GM23338 (cell line): Measurements from ENCODE around the gene NOX4.
"Not testable (repeated sequence)": the region's sequence is repeated elsewhere in the genome, so short reads cannot be mapped to it uniquely, and the experiment has no call there.

ENCODE experiments used
- CTCF ChIP-seq, 2 experiments: fragments of 200-600 bp in 1 of 2; sonication (generic) in 1 of 2; conservative IDR thresholded peaks; 2 replicates each; pipeline versions ENCODE4 v1.5.1 to v1.6.1; 2016 to 2017; ENCODE audit warnings: antibody characterized with exemption in 2 of 2, low read depth in 2 of 2, mild to moderate bottlenecking in 2 of 2, moderate library complexity in 1 of 2
- ETS1 ChIP-seq: IDR thresholded peaks from 2 replicates; pipeline ENCODE4 v1.6.1; 2016; ENCODE audit warnings: antibody characterized with exemption
- EZH2 ChIP-seq: fragments of 200-600 bp; sonication (generic); IDR thresholded peaks from one replicate; pipeline ENCODE4 v1.8.0; 2017; ENCODE audit warnings: antibody characterized with exemption, mild to moderate bottlenecking, low read depth; ENCODE audit not compliant: unreplicated experiment
- EZH2phosphoT487 ChIP-seq: fragments of 200-600 bp; sonication (generic); IDR thresholded peaks from one replicate; pipeline ENCODE4 v1.8.1; 2018; ENCODE audit warnings: antibody characterized with exemption; ENCODE audit not compliant: unreplicated experiment
- JUNB ChIP-seq: IDR thresholded peaks from one replicate; pipeline ENCODE4 v1.6.1; 2016; ENCODE audit warnings: antibody characterized with exemption; ENCODE audit not compliant: unreplicated experiment
- NANOG ChIP-seq: IDR thresholded peaks from 2 replicates; pipeline ENCODE4 v1.6.1; 2016; ENCODE audit warnings: antibody characterized with exemption, borderline replicate concordance
- POLR2AphosphoS5 ChIP-seq: IDR thresholded peaks from 2 replicates; pipeline ENCODE4 v1.6.1; 2016; ENCODE audit warnings: antibody characterized with exemption, low read depth
- REST ChIP-seq: IDR thresholded peaks from one replicate; pipeline ENCODE4 v1.6.1; 2018; ENCODE audit warnings: antibody characterized with exemption; ENCODE audit not compliant: unreplicated experiment
- STAT1 ChIP-seq: IDR thresholded peaks from one replicate; pipeline ENCODE4 v1.6.1; 2016; ENCODE audit warnings: antibody characterized with exemption; ENCODE audit not compliant: unreplicated experiment
- ZNF462 ChIP-seq: fragments of 250-450 bp; sonication (Bioruptor Pico); IDR thresholded peaks from 2 replicates; pipeline ENCODE4 v1.5.0; 2020; ENCODE audit warnings: mild to moderate bottlenecking, moderate library complexity

- not testable (repeated sequence) for TF ChIP-seq CTCF (conservative IDR thresholded peaks at IDR 0.05; ENCODE audit: low read depth in 2 of 2); POLR2AphosphoS5; STAT1; REST; JUNB; ETS1; EZH2; EZH2phosphoT487; NANOG; ZNF462 (CRISPR knock-in tag)
Observed at GRCh38 chr11:89295023-89295422, 196.2 kb downstream of the NOX4 start.
